ENCODE data around the gene MORN1. TPM values are rescaled to one million over a fixed set of nuclear protein-coding genes. Genes with fewer than 3 reads are reported as not detected.

MORN1 gene
- total and polyA plus RNA-seq, 2 experiments from 2014 or later: 4.5 to 9.4 TPM

GRCh38 chr1:2343023-2343935 is 48.1 kb downstream of the MORN1 start:
- Histone ChIP-seq H3K36me3 (replicated peaks; ENCODE audit: insufficient read depth, low read depth) (no peaks in the 10 kb centered on the region), H4K20me1 (ENCODE audit: insufficient read depth, poor library complexity, severe bottlenecking) (no peaks in the 10 kb centered on the region), H3K4me1 (ENCODE audit: insufficient read depth) (no peaks in the 10 kb centered on the region), H3K9me2 (replicated peaks; ENCODE audit: insufficient read depth) (no peaks in the 10 kb centered on the region), H2AFZ (no peak overlapping the region), H3K4me3 (no peak overlapping the region), H3K4me2 (no peak overlapping the region), H3K9me3 (ENCODE audit: low read depth) (no peaks in the 10 kb centered on the region), H3K27ac (no peak overlapping the region), H3K79me2 (no peaks in the 10 kb centered on the region), H3K27me3 (no peaks in the 10 kb centered on the region)
- no peak for TF ChIP-seq CTCF (IDR thresholded peaks at IDR 0.05; ENCODE audit: poor library complexity)
- no peak for TF ChIP-seq EZH2phosphoT487 (IDR thresholded peaks at IDR 0.05; ENCODE audit: low read depth, severe bottlenecking, unreplicated experiment)
- no peak for TF ChIP-seq EZH2 (IDR thresholded peaks at IDR 0.05; ENCODE audit: borderline replicate concordance)
- no peak for DNase-seq (ENCODE audit: low spot score)
- WGBS (ENCODE audit: low lambda C conversion rate, missing lambda C conversion rate): 93% methylated on average over 39 of the region's 39 CpGs

- H3K36me3 ChIP-seq (replicated peaks; ENCODE audit: insufficient read depth, low read depth): no peaks in the 10 kb centered on the region
Observed at GRCh38 chr1:2342384-2343022, 48.9 kb downstream of the MORN1 start.

DNA sequence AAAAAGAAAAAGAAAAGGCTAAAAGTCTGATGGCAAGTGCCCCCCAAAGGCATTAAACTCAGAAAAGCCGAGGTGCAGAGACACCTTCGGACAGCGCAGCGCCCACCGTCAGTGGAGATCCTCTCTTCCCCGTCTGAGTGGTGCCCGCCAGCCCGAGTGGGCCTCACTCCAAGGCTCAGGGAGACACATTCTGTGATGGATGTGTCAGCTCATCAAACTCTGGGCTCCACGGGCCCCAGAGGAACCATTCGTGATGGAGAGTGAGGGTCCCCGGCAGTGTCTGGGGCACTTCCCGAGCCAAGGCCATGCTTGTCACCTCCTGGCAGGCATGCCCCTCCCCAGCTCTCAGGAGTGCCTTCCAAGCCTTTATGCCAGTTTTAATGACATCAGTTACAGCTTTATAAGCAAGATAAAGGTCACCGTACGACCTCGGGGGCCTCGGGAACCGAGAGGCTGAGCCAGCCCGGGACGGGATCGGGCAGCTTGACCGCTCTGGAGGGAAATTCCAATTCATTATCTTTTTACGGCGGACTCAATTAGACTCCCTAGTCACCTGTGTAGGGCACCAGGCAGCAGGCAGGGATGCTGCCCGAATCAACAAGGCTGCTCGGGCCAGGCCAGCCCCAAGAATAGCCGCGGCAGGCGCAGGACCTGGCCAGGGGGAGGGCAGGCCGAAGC is 49.5 kb downstream of the MORN1 start:
- Histone ChIP-seq H3K4me1 (ENCODE audit: insufficient read depth) (no peaks in the 10 kb centered on the region), H3K9me2 (replicated peaks; ENCODE audit: insufficient read depth) (no peaks in the 10 kb centered on the region), H3K36me3 (replicated peaks; ENCODE audit: insufficient read depth, low read depth) (no peaks in the 10 kb centered on the region), H3K27ac (no peak overlapping the region), H3K27me3 (no peaks in the 10 kb centered on the region), H3K79me2 (no peaks in the 10 kb centered on the region), H3K4me2 (no peak overlapping the region), H2AFZ (no peak overlapping the region), H3K9me3 (ENCODE audit: low read depth) (no peaks in the 10 kb centered on the region), H4K20me1 (ENCODE audit: insufficient read depth, poor library complexity, severe bottlenecking) (no peaks in the 10 kb centered on the region), H3K4me3 (no peak overlapping the region)
- no peak for TF ChIP-seq EZH2phosphoT487 (IDR thresholded peaks at IDR 0.05; ENCODE audit: low read depth, severe bottlenecking, unreplicated experiment)
- no peak for TF ChIP-seq EZH2 (IDR thresholded peaks at IDR 0.05; ENCODE audit: borderline replicate concordance)
- no peak for TF ChIP-seq CTCF (IDR thresholded peaks at IDR 0.05; ENCODE audit: poor library complexity)
- WGBS (ENCODE audit: low lambda C conversion rate, missing lambda C conversion rate): 88% methylated on average over 29 of the region's 29 CpGs
- DNase-seq (ENCODE audit: low spot score): no peak

More at GRCh38 chr1:2342384-2343022, 48.9 kb downstream of the MORN1 start:
- H2AFZ ChIP-seq: no peak overlapping the region
- H3K9me2 ChIP-seq (replicated peaks; ENCODE audit: insufficient read depth): no peaks in the 10 kb centered on the region
- H3K79me2 ChIP-seq: no peaks in the 10 kb centered on the region
- WGBS (ENCODE audit: low lambda C conversion rate, missing lambda C conversion rate): 88% methylated on average over 20 of the region's 21 CpGs
- H3K4me2 ChIP-seq: no peak overlapping the region
- H3K9me3 ChIP-seq (ENCODE audit: low read depth): no peaks in the 10 kb centered on the region
- no peaks in the 10 kb centered on the region for H3K27me3 ChIP-seq
- no peak overlapping the region for H3K27ac ChIP-seq
- no peak overlapping the region for H3K4me3 ChIP-seq
- no peaks in the 10 kb centered on the region for H3K4me1 ChIP-seq (ENCODE audit: insufficient read depth)
- H4K20me1 ChIP-seq (ENCODE audit: insufficient read depth, poor library complexity, severe bottlenecking): no peaks in the 10 kb centered on the region
- no peak for TF ChIP-seq EZH2 (IDR thresholded peaks at IDR 0.05; ENCODE audit: borderline replicate concordance)
- no peak for DNase-seq (ENCODE audit: low spot score)

Measured in hepatocyte (in vitro differentiated cells).